HCT116 (cell line): ENCODE data around the gene PAQR4. TPM values are rescaled to one million over a fixed set of nuclear protein-coding genes. Genes with fewer than 3 reads are reported as not detected.

ENCODE experiments used
- ATAC-seq: fragments of 200-7000 bp; cut with Tn5 transposase; 2 replicates; pipeline ENCODE4 v1.9.1; 2020; ENCODE audit warnings: mild to moderate bottlenecking, moderate library complexity
- BruUV-seq: library from RNA; stranded (reverse); fragments of 400-500 nt; replicated peaks from 2 replicates; lab custom pipeline; 2021; lab: Mats Ljungman, UMichigan
- CTCF ChIA-PET: fragments of 300-600 bp; sonication (Branson Sonifier 250); formaldehyde crosslinking; loops from one replicate; lab custom pipeline; 2021; ENCODE audit warnings: antibody characterized with exemption; lab: Charles Lee
- POLR2A ChIA-PET: fragments of 300-600, 350-600 bp; sonication (Branson Sonifier 250); formaldehyde crosslinking; loops from one replicate; lab custom pipeline; 2021; ENCODE audit warnings: antibody characterized with exemption; lab: Charles Lee
- RAD21 ChIA-PET, 2 experiments: fragments of 300-600 bp; sonication (Branson Sonifier 250); formaldehyde crosslinking; loops; one replicate each; lab custom pipeline; 2023; ENCODE audit warnings: low total read pairs in 2 of 2; ENCODE audit not compliant: uncharacterized antibody in 2 of 2, unreplicated experiment in 2 of 2, low non-redundant PET in 1 of 2; lab: Charles Lee
- DNase-seq: peaks from one replicate; pipeline ENCODE4 v3.0.0-alpha.2; 2010; ENCODE audit warnings: low read depth, low spot score
- H2AFZ ChIP-seq: fragments of 200-600 bp; shearing (Covaris generic), sonication (generic); 2 replicates; pipeline ENCODE4 v1.6.1; 2017; ENCODE audit warnings: low read depth, mixed run types, mixed read lengths, antibody characterized with exemption, low read length; ENCODE audit not compliant: poor library complexity, severe bottlenecking
- H3K27ac ChIP-seq: 2 replicates; pipeline ENCODE4 v1.5.1; 2012; ENCODE audit warnings: low read depth, low read length
- H3K27me3 ChIP-seq: fragments of 200-600 bp; sonication (generic); 2 replicates; pipeline ENCODE4 v1.6.1; 2016; ENCODE audit warnings: mixed run types, low read length, mixed read lengths; ENCODE audit not compliant: insufficient read depth
- H3K36me3 ChIP-seq, 2 experiments: fragments of 200-500 bp in 1 of 2; fragments of 200-600 bp in 1 of 2; sonication (Bioruptor generic) in 1 of 2; sonication (generic) in 1 of 2; 2 replicates each; pipeline versions ENCODE4 v1.5.1 to v1.6.1; 2014 to 2016; ENCODE audit warnings: low read length in 2 of 2, inconsistent platforms in 1 of 2, mixed read lengths in 1 of 2, mixed run types in 1 of 2; ENCODE audit not compliant: insufficient read depth in 2 of 2, control insufficient read depth in 1 of 2
- H3K4me1 ChIP-seq, 2 experiments: fragments of 200-600 bp in 1 of 2; sonication (generic) in 1 of 2; 2 replicates each; pipeline versions ENCODE4 v1.5.1 to v1.6.1; 2012 to 2017; ENCODE audit warnings: low read length in 2 of 2, inconsistent platforms in 1 of 2, mild to moderate bottlenecking in 1 of 2, mixed read lengths in 1 of 2, mixed run types in 1 of 2, moderate library complexity in 1 of 2; ENCODE audit not compliant: insufficient read depth in 2 of 2, control insufficient read depth in 1 of 2
- H3K4me2 ChIP-seq: fragments of 200-600 bp; sonication (generic); 2 replicates; pipeline ENCODE4 v1.6.1; 2017; ENCODE audit warnings: mixed run types, low read length, mixed read lengths
- H3K4me3 ChIP-seq, 2 experiments: fragments of 200-600 bp in 1 of 2; sonication (generic) in 1 of 2; replicated peaks in 1 of 2; 2 replicates each; pipeline ENCODE4 v1.5.1; 2011 to 2016; ENCODE audit warnings: low read length in 2 of 2, control low read depth in 1 of 2, low read depth in 1 of 2, mild to moderate bottlenecking in 1 of 2, mixed read lengths in 1 of 2, mixed run types in 1 of 2
- H3K79me2 ChIP-seq: fragments of 200-600 bp; sonication (generic); 2 replicates; pipeline ENCODE4 v1.6.1; 2017; ENCODE audit warnings: mild to moderate bottlenecking, mixed run types, low read length, moderate library complexity, mixed read lengths; ENCODE audit not compliant: insufficient read depth
- H3K9ac ChIP-seq: fragments of 200-600 bp; sonication (generic); 2 replicates; pipeline ENCODE4 v1.6.1; 2016; ENCODE audit warnings: low read length, mixed read lengths
- H3K9me2 ChIP-seq: fragments of 200-600 bp; sonication (generic), shearing (Covaris generic); 2 replicates; pipeline ENCODE4 v1.6.1; 2017; ENCODE audit warnings: mixed run types, mild to moderate bottlenecking, moderate library complexity; ENCODE audit not compliant: insufficient read depth
- H3K9me3 ChIP-seq, 2 experiments: fragments of 200-500 bp in 1 of 2; fragments of 200-600 bp in 1 of 2; sonication (Bioruptor generic) in 1 of 2; sonication (generic) in 1 of 2; 2 replicates each; pipeline ENCODE4 v1.6.1; 2014 to 2017; ENCODE audit warnings: low read length in 2 of 2, mixed read lengths in 2 of 2, inconsistent platforms in 1 of 2, low read depth in 1 of 2, mild to moderate bottlenecking in 1 of 2, mixed run types in 1 of 2, moderate library complexity in 1 of 2; ENCODE audit not compliant: control insufficient read depth in 1 of 2, insufficient read depth in 1 of 2
- H4K20me1 ChIP-seq: fragments of 200-600 bp; sonication (generic), shearing (Covaris generic); 2 replicates; pipeline ENCODE4 v1.6.1; 2017; ENCODE audit warnings: mixed run types, mild to moderate bottlenecking, moderate library complexity; ENCODE audit not compliant: insufficient read depth
- CBX3 ChIP-seq: IDR thresholded peaks from 2 replicates; pipeline ENCODE4 v1.6.1; 2012; ENCODE audit warnings: low read depth
- CEBPB ChIP-seq: IDR thresholded peaks from 2 replicates; pipeline ENCODE4 v1.6.1; 2012; ENCODE audit warnings: low read depth
- CTCF ChIP-seq, 3 experiments: fragments of 200-600 bp in 1 of 3; sonication (generic) in 1 of 3; IDR thresholded peaks in 2 of 3; conservative IDR thresholded peaks in 1 of 3; 2 replicates each; pipeline ENCODE4 v1.5.1; 2012 to 2017; ENCODE audit warnings: low read depth in 2 of 3, low read length in 2 of 3, antibody characterized with exemption in 1 of 3, borderline replicate concordance in 1 of 3, control low read depth in 1 of 3, mild to moderate bottlenecking in 1 of 3, mixed read lengths in 1 of 3, mixed run types in 1 of 3, moderate library complexity in 1 of 3; ENCODE audit not compliant: insufficient read depth in 1 of 3
- EGR1 ChIP-seq: IDR thresholded peaks from 2 replicates; pipeline ENCODE4 v1.6.1; 2012; ENCODE audit warnings: low read depth
- ELF1 ChIP-seq: IDR thresholded peaks from 2 replicates; pipeline ENCODE4 v1.6.1; 2012; ENCODE audit warnings: low read depth, borderline replicate concordance
- EZH2 ChIP-seq: fragments of 200-600 bp; sonication (generic); IDR thresholded peaks from 2 replicates; pipeline ENCODE4 v1.6.1; 2017; ENCODE audit warnings: antibody characterized with exemption, mixed run types
- EZH2phosphoT487 ChIP-seq: fragments of 200-600 bp; IDR thresholded peaks from 2 replicates; pipeline ENCODE4 v1.6.1; 2018; ENCODE audit warnings: antibody characterized with exemption, borderline replicate concordance
- FOSL1 ChIP-seq: IDR thresholded peaks from 2 replicates; pipeline ENCODE4 v1.6.1; 2012; ENCODE audit warnings: low read depth
- JUND ChIP-seq: IDR thresholded peaks from 2 replicates; pipeline ENCODE4 v1.6.1; 2012
- MAX ChIP-seq: IDR thresholded peaks from 2 replicates; pipeline ENCODE4 v1.6.1; 2012
- POLR2A ChIP-seq: IDR thresholded peaks from 2 replicates; pipeline ENCODE4 v1.7.0; 2011; ENCODE audit warnings: borderline replicate concordance; ENCODE audit not compliant: insufficient read depth, insufficient read length; ENCODE audit errors: extremely low read depth
- POLR2AphosphoS5 ChIP-seq: IDR thresholded peaks from 2 replicates; pipeline ENCODE4 v1.6.1; 2011; ENCODE audit warnings: mild to moderate bottlenecking, low read depth, low read length, moderate library complexity
- RAD21 ChIP-seq: IDR thresholded peaks from 2 replicates; pipeline ENCODE4 v1.6.1; 2012; ENCODE audit warnings: low read depth, mild to moderate bottlenecking
- REST ChIP-seq: IDR thresholded peaks from 2 replicates; pipeline ENCODE4 v1.6.1; 2012; ENCODE audit warnings: low read depth
- SIN3A ChIP-seq: IDR thresholded peaks from 2 replicates; pipeline ENCODE4 v1.6.1; 2012; ENCODE audit warnings: low read depth
- SP1 ChIP-seq: IDR thresholded peaks from 2 replicates; pipeline ENCODE4 v1.6.1; 2012; ENCODE audit warnings: low read depth
- SRF ChIP-seq: IDR thresholded peaks from 2 replicates; pipeline ENCODE4 v1.6.1; 2012; ENCODE audit warnings: low read depth
- TCF7L2 ChIP-seq: IDR thresholded peaks from 2 replicates; pipeline ENCODE4 v1.7.0; 2011; ENCODE audit warnings: borderline replicate concordance, inconsistent platforms; ENCODE audit not compliant: insufficient read depth, insufficient read length; ENCODE audit errors: extremely low read depth
- ZFX ChIP-seq: fragments of 450-650 bp; IDR thresholded peaks from 2 replicates; pipeline ENCODE4 v1.6.1; 2017
- ZNF274 ChIP-seq: fragments of 200-500 bp; sonication (Bioruptor generic); IDR thresholded peaks from 2 replicates; pipeline ENCODE4 v1.6.1; 2014; ENCODE audit warnings: mild to moderate bottlenecking, low read depth, low read length, inconsistent platforms
- intact Hi-C: fragments of 100-400 bp; cut with micrococcal nuclease; formaldehyde crosslinking; loops from 2 replicates; pipeline ENCODE4 v1.10.0; 2022
- total RNA-seq: library from RNA; stranded (reverse); gene quantifications from one replicate; pipeline ENCODE4 v1.2.1, GENCODE V29; 2021; ENCODE audit not compliant: unreplicated experiment

Gene PAQR4
- total RNA-seq, 1 experiment from 2014 or later, result 45.6 TPM

- CTCF ChIA-PET, result interaction anchor here (0.8 kb wide), 1 partner anchor 26 kb away, joined by 4 read pairs; no protein-coding TSS in a partner anchor
- intact Hi-C loops, result no loop called here
- RAD21 ChIA-PET, result no interaction called here
- no peak overlapping the region for H3K4me3 ChIP-seq
- POLR2A ChIA-PET, result interaction anchor here (11.4 kb wide), 1 partner anchor 14 kb away, joined by 188 read pairs; the partner anchor contains the start of genes CLDN6, HCFC1R1, THOC6 and TNFRSF12A
- BruUV-seq, result no TSS peak
- DNase-seq (no peak), ATAC-seq (no peak)
- peak overlapping the region; percentile 64 for H3K9ac ChIP-seq
- H4K20me1 ChIP-seq, result no peaks in the 10 kb centered on the region
- H3K9me2 ChIP-seq, result no peaks in the 10 kb centered on the region
- no peak overlapping the region for H2AFZ ChIP-seq
- H3K4me1 ChIP-seq, result peaks cover 59 to 89% of the 10 kb centered on the region in 2 experiments
- peak overlapping the region; percentile 84 for H3K4me2 ChIP-seq
- H3K36me3 ChIP-seq, result no peaks in the 10 kb centered on the region
- no peaks in the 10 kb centered on the region for H3K27me3 ChIP-seq
- no peaks in the 10 kb centered on the region for H3K9me3 ChIP-seq
- no peak overlapping the region; the same call in 1 of the 2 replicates for H3K27ac ChIP-seq
- no peaks in the 10 kb centered on the region for H3K79me2 ChIP-seq
- no peak for TF ChIP-seq ZNF274
- TF ChIP-seq RAD21, result no peak
- TF ChIP-seq CEBPB, result no peak
- TF ChIP-seq CTCF (IDR thresholded peaks at IDR 0.05 in 2 of 3, conservative IDR thresholded peaks at IDR 0.05 in 1 of 3; ENCODE audit: borderline replicate concordance in 1 of 3, insufficient read depth in 1 of 3, low read depth in 2 of 3, low read length in 2 of 3), result no peak
- TF ChIP-seq EGR1, result no peak
- no peak for TF ChIP-seq SRF
- TF ChIP-seq FOSL1, result no peak
- no peak for TF ChIP-seq EZH2phosphoT487
- TF ChIP-seq SP1, result no peak
- no peak for TF ChIP-seq REST
- TF ChIP-seq SIN3A, result no peak
- TF ChIP-seq ELF1, result no peak
- no peak for TF ChIP-seq POLR2AphosphoS5
- no peak for TF ChIP-seq ZFX
- no peak for TF ChIP-seq CBX3
- TF ChIP-seq TCF7L2, result no peak
- no peak for TF ChIP-seq EZH2
- no peak for TF ChIP-seq JUND
- no peak for TF ChIP-seq POLR2A
- TF ChIP-seq MAX, result no peak
- TF ChIP-seq, all 23 proteins: peak for 0
Measured at GRCh38 chr16:3007957-3008689, 39.0 kb downstream of the PAQR4 start.
